Brain microvascular endothelial cell (primary cell): ENCODE results near the gene CTBP1.

Source experiments
- DNase-seq: peaks from one replicate; pipeline ENCODE4 v3.0.0-alpha.2; 2020
- H3K27ac ChIP-seq: fragments of 250-450 bp; sonication (Bioruptor Pico); 2 replicates; pipeline ENCODE4 v1.5.1; 2020; ENCODE audit warnings: mild to moderate bottlenecking, moderate library complexity
- H3K27me3 ChIP-seq: fragments of 250-450 bp; sonication (Bioruptor Pico); replicated peaks from 2 replicates; pipeline ENCODE4 v1.5.1; 2020; ENCODE audit warnings: mild to moderate bottlenecking
- H3K36me3 ChIP-seq: fragments of 250-450 bp; sonication (Bioruptor Pico); replicated peaks from 2 replicates; pipeline ENCODE4 v1.5.1; 2020; ENCODE audit warnings: mild to moderate bottlenecking
- H3K4me3 ChIP-seq: 2 replicates; pipeline ENCODE4 v1.5.1; 2011; ENCODE audit warnings: low read depth, mild to moderate bottlenecking, control low read depth, low read length, moderate library complexity
- CTCF ChIP-seq: IDR thresholded peaks from 2 replicates; pipeline ENCODE4 v1.5.1; 2011; ENCODE audit warnings: low read depth, mild to moderate bottlenecking, moderate library complexity, low read length, control low read depth, inconsistent platforms; ENCODE audit errors: missing control alignments
- in situ Hi-C: cut with HindIII; loops from 2 replicates; pipeline ENCODE4 v1.10.0; 2017; ENCODE audit warnings: low sequenced_read_pairs, low pct_ligation_motif_present

The CTBP1 gene

GRCh38 chr4:1246901-1247863 is 1.7 kb downstream of the CTBP1 start:
- no peak for DNase-seq
- H3K4me3 ChIP-seq: peak overlapping the region; percentile 76
- no peak for TF ChIP-seq CTCF
- no peaks in the 10 kb centered on the region for H3K36me3 ChIP-seq
- no peaks in the 10 kb centered on the region for H3K27me3 ChIP-seq
- in situ Hi-C loops: no loop called here
- peak overlapping the region; percentile 70 for H3K27ac ChIP-seq

GRCh38 chr4:1246111-1246881 is 2.6 kb downstream of the CTBP1 start:
- Histone ChIP-seq H3K36me3 (no peaks in the 10 kb centered on the region), H3K4me3 (peak overlapping the region; percentile 9), H3K27ac (no peak overlapping the region), H3K27me3 (no peaks in the 10 kb centered on the region)
- no peak for TF ChIP-seq CTCF
- in situ Hi-C loops: no loop called here
- DNase-seq: no peak

GRCh38 chr4:1245481-1246051 is 3.4 kb downstream of the CTBP1 start:
- in situ Hi-C loops: no loop called here
- Histone ChIP-seq H3K4me3 (no peak overlapping the region), H3K27ac (no peak overlapping the region), H3K36me3 (peaks cover 6% of the 10 kb centered on the region), H3K27me3 (no peaks in the 10 kb centered on the region)
- DNase-seq: no peak
- TF ChIP-seq CTCF: no peak

GRCh38 chr4:1244978-1245471 is 3.9 kb downstream of the CTBP1 start:
- in situ Hi-C loops: no loop called here
- Histone ChIP-seq H3K27me3 (no peaks in the 10 kb centered on the region), H3K27ac (no peak overlapping the region), H3K4me3 (no peak overlapping the region), H3K36me3 (peaks cover 7% of the 10 kb centered on the region)
- no peak for DNase-seq
- no peak for TF ChIP-seq CTCF

GRCh38 chr4:1244081-1244977 is 4.6 kb downstream of the CTBP1 start:
- no peak overlapping the region for H3K4me3 ChIP-seq
- in situ Hi-C loops: no loop called here
- no peak overlapping the region for H3K27ac ChIP-seq
- TF ChIP-seq CTCF: no peak
- peaks cover 12% of the 10 kb centered on the region for H3K36me3 ChIP-seq
- no peaks in the 10 kb centered on the region for H3K27me3 ChIP-seq
- DNase-seq: no peak
